CD4-positive, alpha-beta T cell (primary cell): Measurements from ENCODE around the gene HRH3. TPM values are rescaled to one million over a fixed set of nuclear protein-coding genes. Genes with fewer than 3 reads are reported as not detected.
A peak's percentile ranks its signal among the peaks of the same experiment; 100 is the strongest.

Source experiments
- ATAC-seq: fragments of 200-7000 bp; cut with Tn5 transposase; one replicate; pipeline ENCODE4 v1.10.0; 2022; ENCODE audit warnings: mild to moderate bottlenecking; ENCODE audit not compliant: poor library complexity
- CTCF ChIA-PET: fragments of 350-600 bp; sonication (Branson Sonifier 250); formaldehyde crosslinking; loops from one replicate; lab custom pipeline; 2021; ENCODE audit warnings: antibody characterized with exemption, inconsistent platforms; lab: Charles Lee
- POLR2A ChIA-PET: fragments of 350-600 bp; sonication (Branson Sonifier 250); formaldehyde crosslinking; loops from one replicate; lab custom pipeline; 2021; ENCODE audit warnings: antibody characterized with exemption, inconsistent platforms; lab: Charles Lee
- DNase-seq, 14 experiments: peaks; one replicate each; pipeline ENCODE4 v3.0.0-alpha.2; 2013 to 2020; ENCODE audit warnings: mixed read lengths in 2 of 14
- H3K27ac ChIP-seq, 2 donors: one replicate each; pipeline versions ENCODE4 v1.5.1 to v1.7.0; 2013; ENCODE audit warnings: low read length in 2 of 2, low read depth in 1 of 2, mild to moderate bottlenecking in 1 of 2
- H3K27me3 ChIP-seq, 2 experiments: 1 replicate in 1 of 2; 2 replicates in 1 of 2; pipeline versions ENCODE4 v1.6.1 to v1.7.0; 2013; ENCODE audit warnings: low read length in 2 of 2, control low read depth in 1 of 2, mild to moderate bottlenecking in 1 of 2, moderate library complexity in 1 of 2; ENCODE audit not compliant: insufficient read depth in 2 of 2, control insufficient read depth in 1 of 2
- H3K36me3 ChIP-seq: one replicate; pipeline ENCODE4 v1.6.1; 2013; ENCODE audit warnings: low read length, control low read depth; ENCODE audit not compliant: insufficient read depth
- H3K4me1 ChIP-seq: one replicate; pipeline ENCODE4 v1.6.1; 2013; ENCODE audit warnings: low read length, control low read depth; ENCODE audit not compliant: insufficient read depth
- H3K4me3 ChIP-seq: one replicate; pipeline ENCODE4 v1.5.1; 2013; ENCODE audit warnings: mild to moderate bottlenecking, low read length, moderate library complexity
- H3K9me3 ChIP-seq, 2 experiments: 1 replicate in 1 of 2; 2 replicates in 1 of 2; pipeline versions ENCODE4 v1.6.1 to v1.7.0; 2013; ENCODE audit warnings: low read length in 2 of 2, mild to moderate bottlenecking in 2 of 2, control low read depth in 1 of 2, moderate library complexity in 1 of 2; ENCODE audit not compliant: control insufficient read depth in 1 of 2, insufficient read depth in 1 of 2
- H3K27ac Mint-ChIP-seq: one replicate; pipeline ENCODE4 v1.8.0; 2020; ENCODE audit warnings: mixed read lengths
- H3K27me3 Mint-ChIP-seq: one replicate; pipeline ENCODE4 v1.8.0; 2021; ENCODE audit warnings: mixed read lengths
- H3K36me3 Mint-ChIP-seq: one replicate; pipeline ENCODE4 v1.8.0; 2021; ENCODE audit warnings: low read depth, mixed read lengths
- H3K4me1 Mint-ChIP-seq: one replicate; pipeline ENCODE4 v1.8.0; 2021; ENCODE audit warnings: low read depth, mixed read lengths
- H3K4me3 Mint-ChIP-seq: one replicate; pipeline ENCODE4 v1.8.0; 2020; ENCODE audit warnings: mild to moderate bottlenecking, mixed read lengths
- H3K9me3 Mint-ChIP-seq: one replicate; pipeline ENCODE4 v1.8.0; 2020; ENCODE audit warnings: mixed read lengths
- intact Hi-C, 2 experiments: fragments of 100-400 bp; cut with DNase I in 1 of 2; cut with micrococcal nuclease in 1 of 2; formaldehyde crosslinking; loops; one replicate each; pipeline versions ENCODE4 v1.15.1 to v1.9.0; 2023 to 2025; cut with DNase I, micrococcal nuclease
- total RNA-seq, 174 experiments: library from RNA in 2 of 174; stranded (reverse) in 2 of 174; gene quantifications; one replicate each; pipeline ENCODE4 v1.2.3 and lab custom pipeline; 2021 to 2026
- TF ChIP-seq, protein P1 (sequence below): fragments of 200-600 bp; IDR thresholded peaks from one replicate; pipeline ENCODE4 v1.8.0; 2022; ENCODE audit warnings: antibody characterized with exemption, mild to moderate bottlenecking

The HRH3 gene
- total RNA-seq, 2 experiments from 2014 or later, result not detected

DNA sequence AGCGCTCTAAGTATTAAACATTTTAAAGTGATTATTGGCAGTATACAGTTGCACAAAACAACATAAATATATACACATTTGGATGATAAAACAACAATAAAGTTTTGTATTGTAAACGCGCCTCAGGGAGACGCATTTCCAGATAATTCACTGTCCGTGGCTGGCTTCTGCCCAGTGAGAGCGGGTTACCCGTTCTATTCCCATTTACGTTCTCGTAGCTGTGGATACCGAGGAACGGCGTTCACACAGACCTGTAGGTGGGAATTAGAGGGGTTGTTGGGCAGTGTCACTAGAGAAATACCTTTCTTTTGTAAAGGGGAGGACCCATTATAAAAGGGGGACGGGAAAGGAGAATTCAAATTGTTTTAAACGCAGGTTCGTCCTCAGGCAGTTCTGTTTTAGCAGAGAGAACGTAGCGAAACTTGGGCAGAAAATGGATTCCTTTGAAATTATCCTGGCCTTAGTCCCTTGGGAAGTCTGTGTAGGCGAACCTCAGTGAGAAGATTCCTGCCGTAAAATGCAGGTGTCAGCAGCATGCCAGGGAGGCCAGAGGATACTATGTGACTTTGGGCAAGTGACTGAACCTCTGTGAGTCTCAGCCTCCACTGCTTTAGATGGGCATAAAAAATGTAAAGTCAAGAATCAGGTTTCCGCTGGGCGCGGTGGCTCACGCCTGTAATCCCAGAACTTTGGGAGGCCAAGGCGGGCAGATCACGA is 36.5 kb downstream of the HRH3 start:
- H3K27ac ChIP-seq, result peak overlapping the region; percentile 69 to 83
- peak overlapping the region; percentile 98 for H3K4me3 Mint-ChIP-seq
- peak in 1 of 14 experiments; percentile 14 for DNase-seq
- ChIA-PET POLR2A (interaction anchor here (1.3 to 2.4 kb wide), 3 partner anchors 42 to 118 kb away, joined by 5 to 8 read pairs (median 7); partner anchors contain the start of genes OSBPL2 and TAF4), CTCF (no interaction called here)
- H3K9me3 ChIP-seq, result no peaks in the 10 kb centered on the region
- no peaks in the 10 kb centered on the region for H3K36me3 ChIP-seq
- TF ChIP-seq, protein P1, sequence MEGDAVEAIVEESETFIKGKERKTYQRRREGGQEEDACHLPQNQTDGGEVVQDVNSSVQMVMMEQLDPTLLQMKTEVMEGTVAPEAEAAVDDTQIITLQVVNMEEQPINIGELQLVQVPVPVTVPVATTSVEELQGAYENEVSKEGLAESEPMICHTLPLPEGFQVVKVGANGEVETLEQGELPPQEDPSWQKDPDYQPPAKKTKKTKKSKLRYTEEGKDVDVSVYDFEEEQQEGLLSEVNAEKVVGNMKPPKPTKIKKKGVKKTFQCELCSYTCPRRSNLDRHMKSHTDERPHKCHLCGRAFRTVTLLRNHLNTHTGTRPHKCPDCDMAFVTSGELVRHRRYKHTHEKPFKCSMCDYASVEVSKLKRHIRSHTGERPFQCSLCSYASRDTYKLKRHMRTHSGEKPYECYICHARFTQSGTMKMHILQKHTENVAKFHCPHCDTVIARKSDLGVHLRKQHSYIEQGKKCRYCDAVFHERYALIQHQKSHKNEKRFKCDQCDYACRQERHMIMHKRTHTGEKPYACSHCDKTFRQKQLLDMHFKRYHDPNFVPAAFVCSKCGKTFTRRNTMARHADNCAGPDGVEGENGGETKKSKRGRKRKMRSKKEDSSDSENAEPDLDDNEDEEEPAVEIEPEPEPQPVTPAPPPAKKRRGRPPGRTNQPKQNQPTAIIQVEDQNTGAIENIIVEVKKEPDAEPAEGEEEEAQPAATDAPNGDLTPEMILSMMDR, result no peak
- H3K4me1 ChIP-seq, result peaks cover 22% of the 10 kb centered on the region
- H3K9me3 Mint-ChIP-seq, result no peaks in the 10 kb centered on the region
- H3K27me3 Mint-ChIP-seq, result no peaks in the 10 kb centered on the region
- no peaks in the 10 kb centered on the region for H3K27me3 ChIP-seq
- peaks cover 49% of the 10 kb centered on the region for H3K4me1 Mint-ChIP-seq
- H3K36me3 Mint-ChIP-seq, result peaks cover 22% of the 10 kb centered on the region
- intact Hi-C loops, result loop anchor here (2.0 to 5.0 kb wide), 7 partner anchors 41 to 1034 kb away; partner anchors contain the start of genes ADRM1 (in 1 of the 2), OSBPL2 (in 1 of the 2), PSMA7 (in 1 of the 2) and SS18L1 (in 1 of the 2)
- H3K27ac Mint-ChIP-seq, result peak overlapping the region; percentile 97
- no peak for ATAC-seq
- H3K4me3 ChIP-seq, result peak overlapping the region; percentile 78

DNA sequence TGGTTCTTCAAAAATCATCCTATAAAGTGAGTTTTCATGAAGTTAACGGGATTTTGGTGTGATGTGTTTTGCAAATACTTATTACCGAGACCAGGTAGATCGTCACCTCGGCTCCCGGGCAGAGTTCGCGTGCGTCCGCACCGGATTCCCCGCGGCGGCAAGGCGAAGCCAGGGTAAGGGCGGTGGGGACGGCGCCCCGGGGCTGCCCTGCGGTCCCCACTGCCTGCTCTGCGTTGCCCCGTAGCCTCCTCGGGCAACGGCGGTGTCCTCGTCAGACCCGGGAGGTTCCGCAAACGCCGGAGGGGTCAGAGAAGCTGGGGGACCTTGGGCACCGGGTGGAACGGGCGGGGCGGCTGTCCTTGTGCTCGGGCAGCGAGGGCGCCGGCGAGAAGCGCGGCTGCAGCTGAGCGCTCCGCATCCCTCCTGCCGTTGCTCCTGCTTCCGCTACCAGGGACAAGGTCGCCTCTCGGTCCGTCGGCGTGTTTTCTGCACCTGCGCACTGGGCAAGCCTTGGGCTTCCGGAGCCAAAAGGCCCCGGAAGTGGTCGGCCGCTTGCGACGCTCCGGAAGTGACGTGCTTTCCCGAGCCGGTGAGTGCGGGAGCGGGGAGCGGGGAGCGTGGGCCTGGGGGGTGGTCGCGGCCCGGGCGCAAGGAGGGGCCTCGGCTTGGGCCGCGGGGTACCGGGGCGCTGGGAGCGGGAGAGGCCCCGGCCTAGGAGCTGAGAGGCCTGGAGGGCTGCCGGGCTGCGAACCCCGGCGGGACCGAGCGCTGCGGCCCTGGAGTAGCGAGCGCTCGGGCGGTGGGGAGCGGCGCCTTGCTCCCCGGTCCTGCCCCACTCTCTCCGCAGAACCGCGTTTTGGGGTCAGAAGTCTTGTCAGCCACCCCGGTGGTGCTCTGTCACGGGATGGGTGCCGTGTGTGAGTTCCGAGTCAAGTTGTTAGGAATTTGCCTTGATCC is 37.3 kb downstream of the HRH3 start, which contains the start of gene MTG2:
Gene MTG2, plus strand, starts transcription at position 560 of the 957 bp plus-strand sequence. CDS start 10,393 bp downstream, outside the sequence.
- TF ChIP-seq, protein P1, result no peak
- peak within 1 kb of the TSS; percentile 98 for H3K4me3 Mint-ChIP-seq
- ChIA-PET CTCF (no interaction called here), POLR2A (interaction anchor here (0.6 to 2.4 kb wide), 5 partner anchors 10 to 117 kb away, joined by 3 to 8 read pairs (median 5); partner anchors contain the start of genes OSBPL2, PSMA7 and TAF4)
- DNase-seq (peak; percentile 85 to 98 (median 92)), ATAC-seq (peak; percentile 94)
- intact Hi-C loops, result loop anchor here (1.0 to 5.0 kb wide), 9 partner anchors 38 to 1035 kb away; partner anchors contain the start of genes ADRM1 (in 1 of the 2), LSM14B (in 1 of the 2), OSBPL2 (in 1 of the 2) and PSMA7 (in 1 of the 2)
- H3K36me3 ChIP-seq, result no peaks in the 10 kb centered on the region
- peak within 1 kb of the TSS; percentile 78 to 83 for H3K27ac ChIP-seq
- H3K27me3 ChIP-seq, result no peaks in the 10 kb centered on the region
- H3K36me3 Mint-ChIP-seq, result peaks cover 22% of the 10 kb centered on the region
- H3K27ac Mint-ChIP-seq, result peak within 1 kb of the TSS; percentile 97
- H3K9me3 ChIP-seq, result no peaks in the 10 kb centered on the region
- H3K4me1 ChIP-seq, result peaks cover 22% of the 10 kb centered on the region
- no peaks in the 10 kb centered on the region for H3K9me3 Mint-ChIP-seq
- H3K4me1 Mint-ChIP-seq, result peaks cover 48% of the 10 kb centered on the region
- no peaks in the 10 kb centered on the region for H3K27me3 Mint-ChIP-seq
- H3K4me3 ChIP-seq, result peak within 1 kb of the TSS; percentile 78

DNA sequence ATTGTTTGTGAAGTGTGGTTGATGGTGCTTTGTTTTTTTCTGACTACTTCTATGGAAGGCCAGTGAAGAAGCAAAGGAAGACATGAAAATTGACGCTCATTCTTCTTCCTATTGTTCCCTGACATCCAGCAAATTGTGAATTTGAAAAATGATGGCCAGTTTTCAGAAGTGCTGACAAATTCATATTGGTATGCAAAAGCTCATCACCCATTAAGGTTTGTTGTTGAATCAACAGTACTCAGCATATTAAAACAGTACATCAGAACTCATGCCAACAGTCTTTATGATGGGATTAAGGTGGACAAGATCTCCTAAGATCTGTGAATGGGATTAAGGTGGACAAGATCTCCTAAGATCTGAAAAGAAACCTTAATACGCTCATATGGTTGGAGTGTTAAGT is 38.3 kb downstream of the HRH3 start:
- H3K4me1 Mint-ChIP-seq, result peaks cover 39% of the 10 kb centered on the region
- H3K4me3 Mint-ChIP-seq, result peak overlapping the region; percentile 98
- Histone ChIP-seq H3K27me3 (no peaks in the 10 kb centered on the region), H3K27ac (no peak overlapping the region), H3K9me3 (no peaks in the 10 kb centered on the region), H3K4me3 (no peak overlapping the region), H3K36me3 (peaks cover under 1% of the 10 kb centered on the region), H3K4me1 (peaks cover 22% of the 10 kb centered on the region)
- TF ChIP-seq, protein P1, result no peak
- DNase-seq (no peak), ATAC-seq (no peak)
- no peaks in the 10 kb centered on the region for H3K27me3 Mint-ChIP-seq
- intact Hi-C loops, result loop anchor here (1.0 to 5.0 kb wide), 10 partner anchors 38 to 1035 kb away; partner anchors contain the start of genes ADRM1 (in 1 of the 2), LSM14B (in 1 of the 2), OSBPL2 (in 1 of the 2) and PSMA7 (in 1 of the 2)
- peaks cover 17% of the 10 kb centered on the region for H3K36me3 Mint-ChIP-seq
- H3K9me3 Mint-ChIP-seq, result no peaks in the 10 kb centered on the region
- CTCF ChIA-PET, result no interaction called here
- POLR2A ChIA-PET, result interaction anchor here (0.5 to 2.4 kb wide), 2 partner anchors 16 to 116 kb away, joined by 4 to 8 read pairs; partner anchors contain the start of gene TAF4
- peak overlapping the region; percentile 97 for H3K27ac Mint-ChIP-seq
